ENCODE data around the gene RND1. TPM values are rescaled to one million over a fixed set of nuclear protein-coding genes. Genes with fewer than 3 reads are reported as not detected.

Gene RND1
- total and polyA plus RNA-seq, 2 of the 8 experiments (the other 6 are each of a cell fraction or from before 2014, with no cell fraction given): 15.8 to 17.1 TPM

GRCh38 chr12:48824112-48824511, 41.6 kb downstream of the RND1 start:
- no peak overlapping the region; the same call in 1 of the 2 replicates for H2BK5ac ChIP-seq (ENCODE audit: low read depth, low read length)
- no peak overlapping the region for H3K14ac ChIP-seq (ENCODE audit: insufficient read length)
- H3K4ac ChIP-seq (replicated peaks; ENCODE audit: insufficient read length, low read depth, low read length): no peak overlapping the region
- no peak for FAIRE-seq
- H2BK20ac ChIP-seq (ENCODE audit: low read length): no peak overlapping the region
- no peak overlapping the region for H3K9ac ChIP-seq (replicated peaks in 1 of 4; ENCODE audit: extremely low read depth in 1 of 4, low read depth in 3 of 4, low read length in 3 of 4)
- no peak overlapping the region for H2AFZ ChIP-seq (ENCODE audit: low read length)
- H3K23me2 ChIP-seq (ENCODE audit: low read depth, low read length): peaks cover 4% of the 10 kb centered on the region
- H4K5ac ChIP-seq (ENCODE audit: insufficient read length, low read depth, low read length): no peak overlapping the region
- peaks cover 0 to 13% (median 7%) of the 10 kb centered on the region in 4 experiments; a peak in 4 of 7 replicates for H3K4me1 ChIP-seq (replicated peaks in 1 of 4; ENCODE audit: control insufficient read depth in 3 of 4, insufficient read depth in 4 of 4, low read length in 3 of 4)
- H3K56ac ChIP-seq (replicated peaks; ENCODE audit: insufficient read length, low read depth, low read length): no peak overlapping the region
- no peak overlapping the region for H2BK120ac ChIP-seq (replicated peaks; ENCODE audit: low read depth, low read length)
- ChIA-PET POLR2A (ENCODE audit: partially characterized antibody) (interaction anchor here (0.8 to 7.6 kb wide), 6 partner anchors 8 to 139 kb away, joined by 3 to 47 read pairs (median 4); partner anchors contain the start of gene RND1), CTCF (ENCODE audit: partially characterized antibody) (interaction anchor here (0.8 to 10.1 kb wide), 7 partner anchors 8 to 157 kb away, joined by 3 to 121 read pairs (median 3); partner anchors contain the start of genes CACNB3 and RND1)
- no peak overlapping the region; the same call in 1 of the 2 replicates for H2BK15ac ChIP-seq (ENCODE audit: low read length)
- no peak overlapping the region; a peak in 1 of 4 replicates for H3K4me2 ChIP-seq (ENCODE audit: insufficient read depth in 1 of 2, low read depth in 2 of 2, low read length in 2 of 2)
- no peak overlapping the region for H3K27ac ChIP-seq (ENCODE audit: low read depth, low read length)
- no peak overlapping the region for H3K23ac ChIP-seq (ENCODE audit: insufficient read length)
- no peak overlapping the region for H3K18ac ChIP-seq (ENCODE audit: extremely low read depth, low read length)
- no peaks in the 10 kb centered on the region for H3K79me2 ChIP-seq (ENCODE audit: control insufficient read depth in 1 of 2, insufficient read depth in 2 of 2, low read length in 2 of 2)
- no peak overlapping the region for H4K8ac ChIP-seq (ENCODE audit: extremely low read depth, insufficient read depth, low read length)
- H3K79me1 ChIP-seq (ENCODE audit: low read depth, low read length): no peaks in the 10 kb centered on the region
- H4K20me1 ChIP-seq (replicated peaks in 1 of 2; ENCODE audit: control insufficient read depth in 1 of 2, insufficient read depth in 2 of 2, low read length in 2 of 2): peaks cover 5 to 6% of the 10 kb centered on the region in 2 experiments
- H3K9me3 ChIP-seq (ENCODE audit: insufficient read depth in 2 of 2, low read depth in 1 of 2, low read length in 1 of 2): no peaks in the 10 kb centered on the region
- no peak overlapping the region for H3K4me3 ChIP-seq (ENCODE audit: extremely low read depth in 1 of 4, insufficient read depth in 2 of 4, low read depth in 3 of 4, low read length in 4 of 4)
- H4K91ac ChIP-seq (replicated peaks; ENCODE audit: insufficient read length, low read length): no peak overlapping the region
- WGBS, 2 experiments (ENCODE audit: extremely low coverage in 1 of 2, insufficient coverage in 1 of 2, insufficient read length in 1 of 2, insufficient replicate concordance in 2 of 2, low coverage in 1 of 2, low lambda C conversion rate in 2 of 2, missing lambda C conversion rate in 1 of 2): 53% methylated on average over 12 of the region's 12 CpGs; no CpG with 5 or more reads in 1 of the 2 experiments
- peaks cover 0 to 13% (median 6%) of the 10 kb centered on the region in 4 experiments; a peak in 5 of 7 replicates for H3K27me3 ChIP-seq (replicated peaks in 1 of 4; ENCODE audit: control insufficient read depth in 3 of 4, extremely low read depth in 1 of 4, insufficient read depth in 3 of 4, low read length in 3 of 4)
- DNase-seq (ENCODE audit: low read depth in 1 of 2, low spot score in 2 of 2): no peak
- no peak overlapping the region for H2BK12ac ChIP-seq (ENCODE audit: low read depth, low read length)
- H2AK5ac ChIP-seq (ENCODE audit: low read depth, low read length): no peak overlapping the region
- H3K36me3 ChIP-seq (ENCODE audit: control insufficient read depth in 2 of 4, insufficient read depth in 4 of 4, low read length in 3 of 4): peaks cover 4 to 18% (median 12%) of the 10 kb centered on the region in 4 experiments; a peak in 7 of 8 replicates
